ENCODE data around the gene ATXN1.

ATXN1 gene

GRCh38 chr6:16741112-16742016 is 19.9 kb downstream of the ATXN1 start:
- DNase-seq: no peak

DNA sequence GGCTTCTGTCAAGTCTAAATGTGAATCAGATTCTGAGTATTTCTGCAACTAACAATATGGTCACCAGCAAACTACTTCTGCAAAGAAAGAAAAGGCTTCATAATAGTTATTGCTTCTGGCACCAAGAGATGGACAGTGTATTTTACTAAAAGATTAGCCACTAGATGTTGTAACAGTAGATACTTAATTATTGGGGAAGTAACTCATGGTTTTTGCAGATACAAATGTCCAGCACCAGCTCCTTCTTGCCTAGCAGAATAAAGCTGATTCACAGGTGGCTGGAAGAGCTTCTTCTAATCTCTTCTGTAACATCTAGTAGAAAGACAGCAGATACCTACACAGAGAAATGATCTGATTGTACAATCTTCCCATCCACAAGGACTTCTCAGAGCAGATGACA is 21.2 kb downstream of the ATXN1 start:
- DNase-seq: no peak

- DNase-seq: no peak
These were observed 21.9 kb downstream of the ATXN1 start for GRCh38 chr6:16739329-16739801.

DNA sequence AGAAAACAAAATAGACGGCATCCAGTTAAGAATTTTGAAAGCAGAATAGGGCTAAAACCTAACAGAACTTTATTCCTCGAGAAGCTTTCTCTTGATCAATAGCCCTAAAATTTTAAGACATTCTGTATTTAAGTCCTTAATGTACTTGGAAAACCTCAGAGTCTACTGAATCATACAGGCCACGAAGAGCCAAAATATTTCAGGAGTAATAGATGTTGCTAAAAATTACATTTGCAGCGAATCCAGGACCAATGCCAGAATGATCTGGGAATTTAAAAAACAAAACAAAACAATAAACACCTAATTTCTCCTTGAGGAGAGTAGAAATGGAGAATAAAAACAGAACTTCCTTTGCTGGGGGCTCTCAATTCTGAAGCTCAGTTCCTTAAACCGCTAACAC is 23.3 kb downstream of the ATXN1 start:
- no peak for DNase-seq

GRCh38 chr6:16736856-16737775 is 24.1 kb downstream of the ATXN1 start:
- DNase-seq: no peak

GRCh38 chr6:16735014-16735413 is 26.2 kb downstream of the ATXN1 start:
- no peak for DNase-seq

DNA sequence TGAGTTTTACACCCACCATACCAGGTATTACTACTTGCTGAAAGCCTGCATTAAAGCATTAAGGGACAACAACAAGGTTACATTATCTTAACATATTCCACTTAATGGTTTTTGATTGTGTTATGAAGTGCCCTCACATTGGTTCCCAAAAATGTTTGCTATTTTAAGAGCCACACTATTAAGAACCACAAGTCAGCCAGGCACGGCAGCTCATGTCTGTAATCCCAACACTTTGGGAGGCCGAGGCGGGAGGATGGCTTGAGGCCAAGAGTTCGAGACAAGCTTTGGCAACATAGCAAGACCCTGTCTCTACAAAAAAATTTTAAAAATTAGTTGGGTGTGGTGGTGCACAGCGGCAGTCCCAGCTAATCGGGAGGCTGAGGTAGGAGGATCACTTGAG is 28.2 kb downstream of the ATXN1 start:
- no peak for DNase-seq

DNA sequence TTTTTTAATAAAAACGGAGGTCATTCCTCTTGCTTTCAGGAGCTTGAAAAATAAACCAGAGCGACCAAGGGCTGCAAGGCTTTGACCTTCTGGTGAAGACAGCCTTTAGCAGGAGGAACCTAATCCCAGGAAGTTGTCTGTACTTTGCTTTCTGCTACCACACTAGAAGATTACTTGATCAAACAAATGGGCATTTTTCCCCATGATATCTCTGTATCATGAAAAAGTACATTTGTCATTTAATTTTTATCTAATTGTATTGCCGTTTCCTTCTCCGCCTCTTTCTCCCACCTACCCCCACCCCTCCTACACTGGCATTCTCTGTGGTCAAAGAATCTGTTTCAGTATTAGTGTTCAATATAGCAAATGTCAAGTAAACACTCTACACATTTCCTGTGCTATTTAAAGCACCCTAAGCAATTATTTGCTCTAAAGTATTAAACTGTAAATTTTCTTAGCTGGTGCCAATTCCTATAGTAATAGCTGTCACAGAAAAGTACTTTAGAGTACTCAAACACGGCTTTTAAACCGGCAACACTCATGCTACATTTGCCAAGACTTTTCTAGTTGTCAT is 29.7 kb downstream of the ATXN1 start:
- no peak for DNase-seq

GRCh38 chr6:16730738-16731477 is 30.4 kb downstream of the ATXN1 start:
- no peak for DNase-seq

GRCh38 chr6:16729744-16730143 is 31.5 kb downstream of the ATXN1 start:
- DNase-seq: no peak

- DNase-seq: no peak
These were observed 32.0 kb downstream of the ATXN1 start for GRCh38 chr6:16729183-16729691.

GRCh38 chr6:16728513-16729182 is 32.6 kb downstream of the ATXN1 start:
- DNase-seq: no peak

DNA sequence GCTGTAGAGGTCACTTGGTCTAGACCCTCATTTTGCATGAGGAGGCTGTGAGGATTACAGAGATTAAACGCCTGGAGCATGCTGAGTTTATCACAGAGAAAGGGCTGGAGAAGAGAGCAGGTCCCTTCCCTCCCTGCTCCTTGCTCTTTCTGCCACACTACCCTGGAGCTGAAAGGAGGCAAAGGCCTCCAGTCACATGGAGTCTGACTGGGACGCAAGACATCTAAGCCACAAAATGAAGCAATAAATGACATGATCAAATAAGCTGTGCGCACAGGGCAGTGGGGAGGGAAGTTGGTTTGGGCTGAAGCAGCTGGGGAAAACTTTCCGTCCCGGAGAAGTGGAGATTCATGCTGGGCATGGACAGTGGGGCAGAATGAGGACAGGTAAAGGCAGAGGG is 33.3 kb downstream of the ATXN1 start:
- DNase-seq: no peak

- no peak for DNase-seq
These were observed 36.0 kb downstream of the ATXN1 start for GRCh38 chr6:16725145-16725864.

DNA sequence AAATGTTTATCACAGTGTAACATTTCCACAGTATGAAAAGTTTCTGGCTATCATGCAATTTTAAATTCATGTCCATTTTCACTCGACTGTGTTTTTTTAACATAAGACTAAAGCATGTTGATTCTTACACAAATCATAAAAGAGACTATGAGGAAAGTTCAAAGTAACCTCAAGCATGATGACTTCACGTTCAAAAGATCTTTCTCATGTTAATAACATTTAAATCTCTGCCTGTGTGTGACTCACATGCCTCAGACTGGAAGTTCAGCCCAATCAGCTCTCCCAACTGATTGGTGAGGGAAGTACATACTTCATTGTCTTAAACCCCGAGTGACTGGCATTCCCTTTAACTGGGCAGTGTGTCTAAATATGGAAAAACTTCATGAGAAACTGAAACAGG is 37.4 kb downstream of the ATXN1 start:
- no peak for DNase-seq

DNA sequence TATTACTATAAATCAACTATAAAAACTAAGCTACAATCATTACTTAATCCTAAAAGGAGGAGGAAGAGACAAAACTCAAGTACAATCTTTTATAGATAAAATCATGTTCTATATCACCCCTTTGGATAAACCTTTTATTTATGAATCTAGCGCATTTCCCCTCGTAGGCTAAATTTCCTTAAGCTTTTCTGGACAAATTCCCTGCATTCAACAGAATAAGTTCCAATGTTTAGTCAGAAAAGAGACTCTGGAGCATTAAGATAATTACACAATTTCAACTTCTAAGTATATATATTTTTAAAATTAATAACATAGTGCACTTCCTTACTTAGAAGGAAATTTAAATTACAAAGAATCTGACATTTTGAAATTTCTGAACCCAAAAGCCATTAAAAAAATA is 37.9 kb downstream of the ATXN1 start:
- DNase-seq: no peak

- DNase-seq: no peak
These were observed 38.6 kb downstream of the ATXN1 start for GRCh38 chr6:16722630-16723029.

DNA sequence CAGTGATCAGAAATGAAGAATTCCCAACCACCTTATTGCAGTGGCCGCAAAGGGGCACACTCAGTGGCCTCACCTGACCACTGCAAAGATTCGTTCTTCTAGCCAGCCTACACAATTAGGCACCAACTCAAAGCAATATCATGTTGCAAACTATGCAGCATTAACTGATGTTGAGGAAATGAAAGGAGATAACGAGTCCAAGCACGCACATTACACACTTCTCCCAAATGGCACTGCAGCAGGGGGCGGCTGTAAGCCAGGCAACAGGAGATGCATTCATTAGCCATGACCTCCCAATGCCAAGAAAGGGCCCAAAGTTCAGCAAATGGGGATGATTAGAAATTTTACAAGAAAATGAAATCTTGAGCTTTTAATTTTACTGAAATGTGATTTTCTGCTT is 39.3 kb downstream of the ATXN1 start:
- DNase-seq: no peak

- no peak for DNase-seq
These were observed 40.4 kb downstream of the ATXN1 start for GRCh38 chr6:16720861-16721260.

DNA sequence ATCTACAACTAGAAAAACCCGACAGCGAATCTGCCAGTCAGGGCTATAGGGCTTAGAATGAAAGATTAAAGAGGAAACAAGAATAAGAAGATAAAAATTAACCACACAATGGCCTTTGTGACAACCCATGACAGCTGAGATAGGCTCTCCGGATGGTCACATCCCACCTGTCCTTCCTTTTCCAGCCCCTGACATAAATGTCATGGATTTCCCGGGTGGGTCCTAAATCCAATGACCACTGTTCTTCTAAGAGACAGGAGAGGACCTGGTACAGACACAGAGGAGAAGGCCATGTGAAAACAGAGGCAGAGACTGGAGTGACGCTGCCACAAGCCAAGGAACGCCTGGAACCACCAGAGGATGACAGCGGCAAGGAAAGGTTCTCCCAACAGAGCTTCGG is 41.8 kb downstream of the ATXN1 start:
- DNase-seq: no peak

GRCh38 chr6:16718356-16718755 is 42.9 kb downstream of the ATXN1 start:
- no peak for DNase-seq

Data from GDM1 (cell line).